Fibroblast of mammary gland (primary cell): Measurements from ENCODE around the gene ELFN1.

ENCODE experiments used
- DNase-seq: peaks from one replicate; pipeline ENCODE4 v3.0.0-alpha.2; 2010; ENCODE audit warnings: low read depth
- H3K4me3 ChIP-seq: 2 replicates; pipeline ENCODE4 v1.5.1; 2011; ENCODE audit warnings: low read depth, mild to moderate bottlenecking, low read length, moderate library complexity; ENCODE audit not compliant: control insufficient read depth
- TF ChIP-seq, protein P1 (sequence below): conservative IDR thresholded peaks from 2 replicates; pipeline ENCODE4 v1.5.1; 2011; ENCODE audit warnings: low read depth, low read length, inconsistent platforms; ENCODE audit not compliant: control insufficient read depth, insufficient read depth

Gene ELFN1

DNA sequence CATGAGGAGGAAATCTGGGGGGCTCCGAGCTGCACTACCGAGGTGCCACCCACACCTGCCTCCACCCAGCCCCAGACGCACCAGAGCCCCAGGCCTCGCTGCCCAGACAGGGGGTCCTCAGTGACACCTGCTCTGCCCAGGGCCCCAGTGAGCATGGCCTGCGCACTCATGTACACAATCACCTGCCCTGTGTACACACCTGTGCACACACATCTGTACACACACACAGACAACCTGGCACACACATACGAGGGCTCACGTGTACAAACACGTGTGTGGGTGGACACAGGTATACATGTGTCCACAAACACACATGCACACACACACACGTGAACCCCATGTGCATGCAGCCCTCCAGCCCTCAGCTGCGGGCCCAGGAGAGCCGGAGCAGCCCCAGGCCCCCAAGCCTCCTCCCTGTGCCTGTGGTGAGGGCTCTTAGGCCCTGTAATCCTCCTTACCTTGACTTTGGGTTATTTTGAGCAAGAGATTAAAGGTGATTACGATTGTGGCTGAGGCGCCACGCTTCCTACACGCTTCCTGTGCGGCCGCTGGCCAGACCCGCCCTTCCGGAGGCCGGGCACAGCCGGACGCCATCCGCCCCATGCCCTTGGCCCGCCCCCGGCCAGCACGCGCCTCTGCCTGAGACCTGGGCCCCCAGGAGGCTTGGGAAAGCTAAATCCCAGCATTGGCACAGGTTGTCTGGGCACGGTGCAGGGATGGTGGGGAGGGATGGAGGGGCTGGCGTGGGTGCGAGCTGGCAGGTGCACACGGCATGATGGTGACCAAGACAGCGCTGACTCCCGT lies 71.9 kb downstream of the ELFN1 start:
- TF ChIP-seq, protein P1, sequence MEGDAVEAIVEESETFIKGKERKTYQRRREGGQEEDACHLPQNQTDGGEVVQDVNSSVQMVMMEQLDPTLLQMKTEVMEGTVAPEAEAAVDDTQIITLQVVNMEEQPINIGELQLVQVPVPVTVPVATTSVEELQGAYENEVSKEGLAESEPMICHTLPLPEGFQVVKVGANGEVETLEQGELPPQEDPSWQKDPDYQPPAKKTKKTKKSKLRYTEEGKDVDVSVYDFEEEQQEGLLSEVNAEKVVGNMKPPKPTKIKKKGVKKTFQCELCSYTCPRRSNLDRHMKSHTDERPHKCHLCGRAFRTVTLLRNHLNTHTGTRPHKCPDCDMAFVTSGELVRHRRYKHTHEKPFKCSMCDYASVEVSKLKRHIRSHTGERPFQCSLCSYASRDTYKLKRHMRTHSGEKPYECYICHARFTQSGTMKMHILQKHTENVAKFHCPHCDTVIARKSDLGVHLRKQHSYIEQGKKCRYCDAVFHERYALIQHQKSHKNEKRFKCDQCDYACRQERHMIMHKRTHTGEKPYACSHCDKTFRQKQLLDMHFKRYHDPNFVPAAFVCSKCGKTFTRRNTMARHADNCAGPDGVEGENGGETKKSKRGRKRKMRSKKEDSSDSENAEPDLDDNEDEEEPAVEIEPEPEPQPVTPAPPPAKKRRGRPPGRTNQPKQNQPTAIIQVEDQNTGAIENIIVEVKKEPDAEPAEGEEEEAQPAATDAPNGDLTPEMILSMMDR = no peak
- no peak overlapping the region for H3K4me3 ChIP-seq
- no peak for DNase-seq

DNA sequence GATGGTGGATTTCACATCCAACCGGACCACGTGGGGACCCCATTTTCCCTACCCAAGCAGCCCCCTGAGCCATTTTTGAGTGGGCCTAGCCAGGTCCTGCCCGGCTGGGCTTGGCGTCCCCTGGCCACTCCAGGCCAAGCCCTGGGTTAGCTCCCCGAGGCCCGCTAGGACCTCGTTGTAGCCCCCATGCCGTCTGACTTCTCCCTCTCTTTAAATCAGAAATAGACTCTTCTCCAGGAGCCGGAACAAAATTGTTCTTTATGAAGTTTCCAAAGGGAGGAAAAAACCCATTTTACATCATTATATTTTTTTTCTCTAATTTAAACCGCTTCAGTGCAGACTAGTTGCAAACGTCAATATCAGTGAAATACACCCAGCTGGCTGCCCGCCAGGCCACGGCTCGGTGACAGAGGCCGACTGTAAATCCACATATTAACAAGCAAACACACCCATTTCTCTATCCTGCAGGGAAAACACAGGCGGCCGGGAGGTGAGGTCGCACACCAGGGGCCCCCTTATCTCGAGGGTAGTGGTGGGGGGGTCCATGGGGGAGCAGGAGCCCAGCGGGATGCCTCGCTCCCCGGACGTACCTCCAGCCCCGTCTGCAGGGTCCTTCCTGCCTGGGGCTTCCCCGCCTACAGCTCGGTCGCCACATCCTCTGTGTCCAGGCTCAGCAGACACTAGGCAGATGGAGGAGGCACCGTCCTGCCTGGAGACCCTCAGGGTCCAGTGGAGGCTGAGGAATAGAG lies 72.7 kb downstream of the ELFN1 start:
- TF ChIP-seq, protein P1 = no peak
- H3K4me3 ChIP-seq = no peak overlapping the region
- peak; percentile 34 for DNase-seq

- DNase-seq = no peak
- TF ChIP-seq, protein P1 = no peak
- H3K4me3 ChIP-seq = no peak overlapping the region
Measured at GRCh38 chr7:1743481-1744230, 73.6 kb downstream of the ELFN1 start.

DNA sequence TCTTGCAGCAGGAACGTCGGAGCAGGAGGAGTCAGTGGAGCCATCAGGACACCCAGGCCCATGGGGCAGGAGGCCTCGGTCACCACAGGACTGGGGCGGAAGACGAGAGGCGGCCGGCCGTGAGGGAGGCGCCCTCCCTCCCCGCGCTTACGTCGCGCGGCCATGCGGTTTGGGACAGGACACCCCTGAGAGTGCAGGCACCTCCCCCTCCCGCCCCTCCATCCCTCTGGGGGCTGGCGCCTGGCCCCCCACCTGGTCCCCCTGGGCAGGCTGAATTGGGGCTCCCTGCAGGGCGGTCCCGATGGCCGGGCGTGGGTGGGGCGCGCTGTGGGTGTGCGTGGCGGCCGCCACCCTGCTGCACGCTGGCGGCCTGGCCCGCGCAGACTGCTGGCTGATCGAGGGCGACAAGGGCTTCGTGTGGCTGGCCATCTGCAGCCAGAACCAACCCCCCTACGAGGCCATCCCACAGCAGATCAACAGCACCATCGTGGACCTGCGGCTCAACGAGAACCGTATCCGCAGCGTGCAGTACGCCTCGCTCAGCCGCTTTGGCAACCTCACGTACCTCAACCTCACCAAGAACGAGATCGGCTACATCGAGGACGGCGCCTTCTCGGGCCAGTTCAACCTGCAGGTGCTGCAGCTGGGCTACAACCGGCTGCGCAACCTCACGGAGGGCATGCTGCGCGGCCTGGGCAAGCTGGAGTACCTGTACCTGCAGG lies 74.4 kb downstream of the ELFN1 start:
- no peak for DNase-seq
- H3K4me3 ChIP-seq = no peak overlapping the region
- TF ChIP-seq, protein P1 = no peak

GRCh38 chr7:1745018-1745532 lies 75.0 kb downstream of the ELFN1 start:
- TF ChIP-seq, protein P1 = no peak
- DNase-seq = no peak
- no peak overlapping the region for H3K4me3 ChIP-seq
